GM12892 (cell line): Measurements from ENCODE around the gene SHH.

Experiments
- POLR2A ChIP-seq: IDR thresholded peaks from 2 replicates; pipeline ENCODE4 v1.6.1; 2011; ENCODE audit warnings: low read depth, low read length, control low read depth
- POLR2AphosphoS5 ChIP-seq: IDR thresholded peaks from 2 replicates; pipeline ENCODE4 v1.6.1; 2011; ENCODE audit warnings: low read depth, low read length, control low read depth

DNA sequence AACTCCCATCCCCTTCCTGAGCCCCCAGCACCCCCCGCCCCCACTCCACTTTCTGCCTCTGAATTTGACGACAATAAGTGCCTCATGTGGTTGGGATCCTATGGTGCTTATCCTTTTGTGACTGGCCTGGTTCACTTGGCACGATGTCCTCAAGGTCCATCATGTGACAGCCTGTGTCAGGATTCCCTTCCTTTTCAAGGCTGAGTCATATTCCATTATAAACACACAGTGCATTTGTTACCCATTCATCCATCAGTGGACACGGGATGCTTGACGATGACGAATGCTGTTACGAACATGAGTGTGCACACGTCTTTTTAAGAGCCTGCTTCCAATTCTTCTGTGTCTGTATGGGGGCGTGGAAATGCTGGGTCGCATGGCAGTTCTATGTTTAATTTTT is 26.7 kb downstream of the SHH start:
- TF ChIP-seq POLR2A (no peak), POLR2AphosphoS5 (no peak)
